GM15510 (cell line): ENCODE results near the gene ADAMTS8.

Source experiments
- POLR2A ChIP-seq: IDR thresholded peaks from 3 replicates; pipeline ENCODE4 v1.6.1; 2011; ENCODE audit warnings: borderline replicate concordance; ENCODE audit not compliant: insufficient read length; ENCODE audit errors: extremely low read depth

The ADAMTS8 gene

DNA sequence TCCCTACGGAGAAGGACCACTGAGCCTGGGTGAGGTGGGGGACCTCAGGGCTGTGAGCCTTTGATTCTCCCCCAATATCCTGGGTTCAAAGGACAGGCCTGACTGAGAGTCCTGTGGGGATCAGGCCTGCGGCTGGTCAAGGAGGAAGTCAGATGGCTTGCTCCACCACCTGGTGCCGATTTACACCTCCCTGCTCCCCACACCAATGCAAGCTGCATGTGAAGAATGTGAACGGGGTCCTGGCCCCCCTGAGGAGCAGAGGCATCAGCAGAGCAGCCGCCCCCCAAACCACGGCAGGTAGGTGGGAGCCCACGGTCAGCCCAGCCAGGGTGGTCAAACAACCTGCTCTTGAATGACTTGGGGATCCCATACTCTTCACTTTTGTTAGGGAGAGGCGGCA, 6.7 kb downstream of the ADAMTS8 start:
- no peak for TF ChIP-seq POLR2A

DNA sequence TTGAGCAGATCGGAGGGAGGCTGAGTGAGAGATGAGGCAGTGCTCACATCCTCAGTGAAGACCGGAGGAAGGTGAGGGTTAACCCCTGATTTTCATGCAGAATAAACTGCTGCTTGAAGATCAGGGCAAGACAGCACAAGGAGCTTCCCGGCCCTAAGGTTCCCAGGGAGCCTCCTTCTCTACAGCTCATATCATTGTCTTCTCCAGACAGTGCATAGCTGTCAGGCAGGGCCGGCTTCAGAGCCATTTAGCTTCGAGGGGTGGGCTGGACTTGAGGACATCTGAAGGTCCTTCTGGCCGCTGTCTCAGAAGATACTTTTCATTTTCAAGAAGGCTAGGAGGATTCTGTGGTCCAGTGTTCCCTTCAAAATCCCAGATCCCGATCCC, 7.2 kb downstream of the ADAMTS8 start:
- TF ChIP-seq POLR2A: no peak

DNA sequence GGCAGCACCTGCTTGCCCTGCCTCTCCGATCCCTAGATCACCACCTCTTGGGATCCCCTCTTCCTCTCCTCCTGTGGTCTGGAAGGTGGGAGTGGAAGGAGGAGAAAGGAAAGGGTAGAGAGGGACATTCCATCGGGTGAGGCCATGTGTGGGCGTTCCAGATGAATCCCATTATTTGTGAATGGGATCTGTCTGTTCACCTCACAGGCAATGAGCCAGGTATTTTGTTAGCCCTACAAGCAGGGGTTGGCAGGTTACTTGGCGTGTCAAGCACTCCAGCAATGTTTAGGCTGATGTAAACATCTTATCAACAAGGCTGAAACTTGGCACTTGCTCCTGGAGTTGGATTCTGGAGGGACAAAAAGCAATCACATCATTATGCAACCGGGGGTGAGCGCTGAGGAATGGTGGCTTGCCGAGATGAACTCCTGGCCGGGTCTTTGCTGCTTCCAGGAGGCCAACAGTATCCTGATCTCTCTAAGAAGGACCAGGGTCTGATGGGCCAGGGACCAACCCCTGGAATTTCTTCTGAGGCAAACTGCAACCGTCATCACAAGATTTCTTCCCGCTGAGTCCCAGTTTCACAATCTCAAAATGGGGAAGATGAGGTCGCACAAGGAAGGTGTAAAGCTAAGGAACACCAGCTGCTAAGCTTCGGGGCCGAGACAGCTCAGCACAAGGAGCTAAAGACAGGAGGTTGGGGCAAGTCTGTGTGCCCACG, 7.8 kb downstream of the ADAMTS8 start:
- no peak for TF ChIP-seq POLR2A

DNA sequence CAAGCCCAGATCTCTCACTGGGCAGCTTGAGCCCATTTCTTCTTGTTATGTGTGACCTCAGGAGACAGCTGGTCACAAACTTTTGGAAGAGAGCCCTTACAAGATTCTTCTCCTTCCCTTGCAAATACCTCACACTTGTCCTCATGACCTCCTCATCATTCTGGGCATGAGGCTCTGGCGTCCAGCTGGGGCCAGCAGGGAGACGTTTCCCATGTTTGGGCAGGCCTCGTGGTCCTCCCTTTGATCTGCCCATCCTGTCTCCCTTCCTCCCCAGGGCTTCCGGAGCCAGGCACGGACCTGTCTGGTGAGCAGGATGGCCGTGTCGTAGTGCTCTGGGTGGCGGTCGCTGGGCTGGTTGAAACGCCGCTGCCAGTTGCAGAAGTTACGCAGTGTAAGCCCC, 9.7 kb downstream of the ADAMTS8 start:
- TF ChIP-seq POLR2A: no peak

DNA sequence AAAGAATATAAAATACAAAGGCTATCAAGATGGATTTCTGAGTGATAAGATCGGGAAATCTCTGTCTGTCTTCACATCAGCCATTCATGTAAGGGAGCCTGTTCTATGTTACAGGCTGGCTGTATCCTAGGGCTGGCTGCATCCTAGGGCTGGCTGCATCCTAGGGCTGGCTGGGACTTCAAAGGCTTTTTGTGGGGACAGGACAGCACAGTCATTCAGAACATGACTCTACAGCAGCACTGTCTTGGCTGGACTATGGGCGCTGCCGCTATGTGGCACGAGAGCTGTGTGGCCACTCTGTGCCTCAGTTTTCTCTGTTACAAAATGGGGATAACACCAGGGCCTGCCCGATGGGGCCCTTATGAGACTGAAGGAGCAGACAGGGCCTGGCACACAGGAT, 10.2 kb downstream of the ADAMTS8 start:
- no peak for TF ChIP-seq POLR2A

DNA sequence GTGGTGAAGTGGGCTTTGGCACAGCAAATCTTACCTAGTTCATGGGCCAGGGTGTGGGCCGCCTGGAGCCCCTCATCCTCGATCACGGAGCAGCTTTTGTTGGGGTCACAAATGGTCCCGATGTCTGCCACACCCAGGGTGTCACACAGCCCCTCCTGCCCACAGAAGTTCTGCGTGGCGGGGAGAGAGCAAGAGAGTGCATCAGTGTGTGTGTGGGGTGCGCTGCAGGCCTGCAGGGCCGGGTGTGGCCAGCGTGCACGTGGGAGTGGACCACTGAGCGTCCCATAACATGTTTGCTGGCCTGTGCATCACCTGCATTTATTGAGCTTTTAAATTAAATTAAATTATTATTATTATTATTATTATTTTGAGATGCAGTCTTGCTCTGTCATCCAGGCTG, 11.5 kb downstream of the ADAMTS8 start:
- TF ChIP-seq POLR2A: no peak

DNA sequence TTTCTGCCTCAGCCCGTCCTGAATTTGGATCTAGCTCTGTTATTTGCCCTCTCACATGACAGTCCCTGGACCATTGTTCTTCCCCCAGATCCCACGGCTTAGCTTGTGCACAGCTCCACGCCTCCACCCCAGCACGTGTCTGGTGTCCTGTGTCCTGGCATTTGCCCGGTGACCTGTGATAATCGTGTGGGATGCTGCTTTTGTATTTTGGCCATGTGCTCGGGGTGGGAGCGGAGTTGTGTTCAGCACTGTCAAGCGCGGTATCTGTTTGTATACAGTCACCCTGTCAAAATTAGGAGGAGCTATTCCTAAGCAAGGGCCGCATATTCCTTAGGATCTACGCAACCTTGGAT, 11.9 kb downstream of the ADAMTS8 start:
- no peak for TF ChIP-seq POLR2A

DNA sequence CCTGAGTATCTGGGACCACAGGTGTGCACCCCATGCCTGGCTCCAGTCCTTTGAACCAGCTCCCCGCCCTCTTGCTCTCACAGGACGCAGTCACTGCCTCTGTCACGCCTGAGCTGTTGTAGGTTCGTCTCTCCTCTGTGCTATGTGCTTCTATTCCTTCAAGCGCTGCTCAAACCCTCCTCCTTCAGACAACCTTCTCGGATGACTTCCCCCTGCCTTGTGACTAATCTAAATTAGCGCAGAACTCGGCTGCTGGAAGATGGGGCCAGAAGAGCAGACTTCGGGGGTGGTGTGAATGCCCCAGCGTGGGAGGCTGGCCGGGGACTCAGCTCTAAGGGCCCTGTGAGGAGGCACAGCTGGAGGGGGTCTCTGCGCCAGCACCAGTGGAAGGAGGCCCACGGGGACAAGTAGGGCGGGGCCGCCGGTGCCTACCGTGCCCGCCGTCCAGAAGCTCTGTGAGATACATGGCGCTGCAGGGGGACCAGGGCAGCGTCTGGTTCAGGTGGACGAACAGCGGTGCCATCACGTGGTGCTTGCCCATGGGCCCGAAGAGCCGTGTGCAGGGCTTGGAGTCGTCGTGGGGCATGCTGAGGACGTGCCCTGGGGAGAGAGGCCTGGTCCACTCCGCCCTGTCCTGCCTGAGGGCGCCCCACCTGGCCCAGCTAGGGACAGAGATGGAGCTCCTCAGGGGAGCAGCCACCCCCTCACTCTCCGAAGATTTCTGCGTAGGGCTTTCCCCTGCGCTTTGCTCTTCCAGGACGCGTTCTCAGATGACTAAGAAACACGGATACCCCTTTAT, 12.5 kb downstream of the ADAMTS8 start:
- TF ChIP-seq POLR2A: no peak

DNA sequence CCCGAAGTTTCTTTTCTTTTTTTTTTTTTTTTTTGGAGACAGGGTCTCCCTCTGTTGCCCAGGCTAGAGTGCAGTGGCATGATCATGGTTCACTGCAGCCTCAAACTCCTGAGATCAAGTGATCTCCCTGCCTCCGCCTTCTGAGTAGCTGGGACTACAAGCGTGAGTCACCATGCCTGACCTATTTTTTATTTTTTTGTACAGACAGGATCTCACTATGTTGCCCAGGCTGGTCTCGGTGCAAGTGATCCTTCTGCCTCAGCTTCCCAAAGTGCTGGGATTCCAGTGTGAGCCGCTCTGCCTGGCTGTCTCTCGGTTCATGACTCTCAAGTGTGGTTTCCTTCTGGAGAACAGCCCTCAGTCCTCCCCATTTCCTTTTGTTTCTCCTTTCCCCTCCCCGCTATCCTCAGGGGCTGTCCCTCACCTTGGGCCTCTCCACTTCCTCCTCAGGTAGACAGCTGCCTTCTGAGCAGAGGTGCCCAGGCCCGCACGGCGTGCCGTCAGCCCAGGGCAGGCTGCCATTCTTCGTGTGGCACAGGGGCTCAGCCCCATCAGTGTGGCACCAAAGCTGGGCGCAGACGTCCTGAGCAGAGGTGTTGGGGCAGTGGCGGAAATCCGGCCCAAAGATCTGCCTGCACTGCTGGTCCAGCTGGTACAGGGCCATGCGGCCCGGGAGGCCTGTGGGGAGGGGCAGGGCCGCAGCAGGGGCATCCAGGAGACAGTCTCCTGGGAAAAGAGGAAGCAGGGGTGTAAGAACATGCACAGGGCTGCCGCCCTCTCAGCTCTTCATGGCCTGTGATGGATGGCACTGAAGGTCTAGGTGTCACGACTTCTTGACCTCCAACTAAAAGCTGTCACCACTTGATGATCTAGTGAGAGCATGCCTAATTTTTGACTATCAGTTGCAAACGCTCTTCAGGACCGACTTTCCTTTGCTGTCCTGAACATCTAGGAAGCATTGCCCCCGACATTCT, 14.0 kb downstream of the ADAMTS8 start:
- TF ChIP-seq POLR2A: no peak

DNA sequence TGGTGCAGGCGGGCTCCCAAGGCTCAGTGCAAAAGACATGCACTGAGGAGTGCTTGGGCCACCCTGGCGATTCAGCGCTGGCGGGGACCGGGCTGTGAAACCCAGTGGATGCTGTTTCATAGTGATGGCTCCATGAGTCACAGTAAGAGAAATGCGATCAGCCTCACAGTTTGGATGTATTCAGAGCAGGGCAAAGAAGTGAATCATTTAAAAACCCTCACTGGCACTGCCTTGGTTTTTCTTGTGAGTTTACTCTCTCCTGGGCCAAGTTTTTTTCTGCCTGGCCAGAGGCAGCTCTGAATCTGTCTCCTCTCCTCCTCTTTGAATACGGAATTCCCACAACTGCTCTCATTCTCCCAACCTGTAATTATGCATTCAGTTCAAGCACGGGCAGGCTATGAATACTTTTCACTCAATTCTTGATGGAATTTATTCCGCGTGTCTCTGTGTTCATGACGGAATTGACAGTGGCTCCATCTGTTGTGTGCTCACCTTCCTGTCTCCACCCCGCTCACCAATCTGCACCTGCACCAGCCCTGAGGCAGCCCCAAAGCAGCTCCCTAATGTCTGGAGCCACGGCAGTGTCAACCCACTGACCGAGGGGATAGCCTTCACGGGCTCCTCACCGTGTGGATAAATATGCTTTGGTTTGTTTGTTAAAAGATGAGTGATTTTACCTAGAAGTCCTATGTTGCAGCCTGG, 14.9 kb downstream of the ADAMTS8 start:
- TF ChIP-seq POLR2A: no peak

DNA sequence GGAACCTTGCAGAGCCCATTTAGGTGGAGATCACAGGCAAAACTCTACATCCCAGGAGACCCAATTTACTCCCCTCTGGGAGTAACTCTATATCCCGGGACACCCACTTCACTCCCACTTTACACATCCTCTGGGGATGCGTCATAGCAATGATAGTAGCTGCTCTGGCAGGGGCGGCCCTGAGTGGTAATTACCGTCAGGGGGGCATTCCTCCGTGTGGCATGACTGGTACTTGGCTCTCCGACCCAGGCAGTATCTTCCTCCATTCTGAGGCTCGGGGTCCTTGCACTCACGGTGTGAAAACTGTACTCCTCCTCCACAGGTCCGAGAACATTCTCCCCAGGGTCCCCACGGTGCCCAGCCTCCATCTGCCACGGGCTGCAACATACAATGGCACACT, 17.2 kb downstream of the ADAMTS8 start:
- no peak for TF ChIP-seq POLR2A

DNA sequence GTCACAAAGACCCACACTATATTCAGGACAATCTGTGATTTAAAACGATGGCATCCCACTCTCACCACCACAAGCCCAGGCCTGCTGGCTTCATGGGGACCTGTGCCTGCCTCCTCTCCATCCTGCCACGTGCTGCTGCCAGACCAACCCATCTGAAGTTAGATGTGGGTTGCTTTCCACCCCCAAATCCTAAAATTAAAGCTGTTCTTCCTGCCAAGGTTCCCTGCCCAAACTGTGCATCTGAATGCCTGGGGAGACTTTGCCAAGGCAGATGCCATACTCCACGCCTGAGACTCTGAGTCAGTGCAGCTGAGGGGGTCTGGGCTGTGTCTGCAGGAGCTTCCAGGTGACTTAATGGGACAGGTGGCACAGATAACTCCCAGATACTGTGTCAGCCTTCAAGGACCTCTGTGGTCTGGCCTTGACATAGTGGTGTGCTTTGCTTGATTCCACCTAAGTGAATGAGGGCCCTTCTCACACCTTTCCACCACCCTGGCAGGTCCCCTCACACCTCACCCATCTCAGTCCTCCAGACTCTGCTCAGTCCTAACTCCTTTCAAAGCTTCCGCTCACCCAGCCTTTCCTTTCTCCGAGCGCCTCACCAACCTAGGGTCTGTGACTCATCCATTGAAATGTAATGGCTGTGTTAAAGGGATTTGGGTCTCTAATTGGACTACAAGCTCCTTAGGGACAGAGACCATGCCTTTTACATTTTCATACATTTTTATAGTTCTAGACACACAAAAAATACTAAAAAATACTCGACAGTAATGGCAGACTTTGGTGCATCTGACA, 18.6 kb downstream of the ADAMTS8 start:
- TF ChIP-seq POLR2A: no peak

DNA sequence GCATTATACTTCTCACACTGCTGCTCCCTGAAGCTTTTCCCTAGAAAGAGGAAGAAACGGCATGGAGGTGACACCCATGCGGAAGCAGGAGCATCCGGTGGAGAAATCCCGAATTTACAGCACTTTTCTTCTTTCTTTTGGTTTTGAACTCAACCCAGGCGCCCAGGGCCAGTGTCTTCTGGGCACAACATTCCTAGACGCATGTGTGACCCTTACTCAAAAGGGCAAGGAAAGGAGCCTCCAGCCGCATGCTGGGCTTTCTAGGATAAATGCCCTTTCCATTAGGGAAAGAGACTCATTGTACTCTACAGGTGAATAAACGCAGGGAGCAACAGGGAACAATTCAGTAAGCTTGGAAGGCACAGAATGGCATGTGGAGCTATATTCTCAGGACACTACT, 19.5 kb downstream of the ADAMTS8 start:
- TF ChIP-seq POLR2A: no peak

DNA sequence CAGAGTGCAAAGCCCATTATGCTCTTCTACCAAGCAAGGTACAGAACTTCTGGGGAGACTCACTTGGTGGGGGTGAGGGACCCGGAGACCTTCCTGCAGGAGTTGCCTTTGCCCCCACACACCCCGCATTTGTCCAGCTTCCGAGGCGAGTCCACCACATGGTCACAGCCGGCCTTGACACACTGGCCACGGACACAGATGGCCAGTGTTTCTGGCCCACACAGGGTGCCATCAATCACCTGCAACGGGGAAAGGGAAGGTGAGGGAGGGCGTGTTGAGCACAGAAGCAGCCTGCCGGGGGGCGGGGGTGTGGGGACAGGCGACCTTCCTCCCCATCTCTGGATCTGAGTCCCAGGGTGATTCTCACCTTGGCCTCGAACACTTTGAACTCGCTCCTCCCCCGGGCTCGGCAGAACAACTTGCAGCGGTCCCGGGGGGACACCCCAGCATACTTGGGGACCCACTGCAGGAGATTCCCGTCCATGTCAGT, 20.0 kb downstream of the ADAMTS8 start:
- no peak for TF ChIP-seq POLR2A
